GM21619 (cell line): Measurements from ENCODE around the gene DOCK6.

ENCODE experiments used
- ATAC-seq: cut with Tn5 transposase; IDR thresholded peaks from one replicate; pipeline ENCODE4 v1.9.1; 2021; ENCODE audit not compliant: unreplicated experiment

The DOCK6 gene

DNA sequence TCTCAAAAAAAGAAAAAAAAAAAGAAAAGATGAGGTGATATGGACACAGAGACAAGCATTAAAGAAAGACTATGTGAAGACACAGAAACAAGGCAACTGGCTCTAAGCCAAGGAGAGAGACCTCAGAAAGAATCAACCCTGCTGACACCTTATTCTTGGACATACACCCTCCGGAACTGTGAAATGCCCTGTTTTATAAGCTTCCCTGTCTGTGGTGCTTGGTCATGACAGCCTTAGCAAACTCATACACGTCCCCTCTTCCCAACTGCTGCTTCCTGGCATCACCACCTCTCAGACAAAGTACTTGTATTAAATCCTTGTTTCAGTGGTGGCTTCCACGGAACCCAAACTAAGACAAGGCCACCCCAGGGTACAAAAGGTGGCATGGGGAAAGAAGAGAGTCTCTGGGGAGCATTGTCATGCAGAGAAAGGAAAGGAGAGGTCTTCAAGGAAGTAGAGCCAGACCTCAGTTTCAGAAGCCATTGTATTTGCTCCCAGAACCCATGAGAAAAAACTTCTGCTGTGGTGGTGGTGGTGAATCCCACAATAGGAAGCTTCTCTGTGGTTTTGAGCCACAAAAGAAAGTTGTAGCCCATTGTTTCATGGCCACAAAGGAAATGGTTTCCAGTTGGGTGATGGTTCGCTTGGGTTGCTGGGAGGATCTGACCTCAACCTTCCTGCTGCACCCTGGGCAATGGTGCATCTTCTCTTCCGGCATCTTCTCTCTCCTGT, 17.3 kb upstream of the DOCK6 start:
- no peak for ATAC-seq

DNA sequence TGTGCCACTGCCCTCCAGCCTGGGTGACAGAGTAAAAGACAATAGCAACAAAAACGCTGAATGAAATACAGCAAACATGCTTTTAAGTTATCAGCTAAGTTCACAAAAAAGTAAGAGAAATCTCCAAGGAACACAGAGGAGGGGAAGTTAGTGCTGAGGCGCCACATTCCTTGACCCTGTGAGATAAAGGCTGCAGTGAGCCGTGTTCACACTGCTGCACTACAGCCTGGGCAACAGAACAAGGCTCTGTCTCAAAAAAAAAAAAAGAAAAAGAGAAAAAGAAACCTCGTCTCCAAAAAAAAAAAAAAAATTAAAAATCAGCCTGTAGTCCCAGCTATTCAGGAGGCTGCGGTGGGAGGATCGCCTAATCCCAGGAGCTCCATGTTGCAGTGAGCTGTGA, 16.3 kb upstream of the DOCK6 start:
- no peak for ATAC-seq

DNA sequence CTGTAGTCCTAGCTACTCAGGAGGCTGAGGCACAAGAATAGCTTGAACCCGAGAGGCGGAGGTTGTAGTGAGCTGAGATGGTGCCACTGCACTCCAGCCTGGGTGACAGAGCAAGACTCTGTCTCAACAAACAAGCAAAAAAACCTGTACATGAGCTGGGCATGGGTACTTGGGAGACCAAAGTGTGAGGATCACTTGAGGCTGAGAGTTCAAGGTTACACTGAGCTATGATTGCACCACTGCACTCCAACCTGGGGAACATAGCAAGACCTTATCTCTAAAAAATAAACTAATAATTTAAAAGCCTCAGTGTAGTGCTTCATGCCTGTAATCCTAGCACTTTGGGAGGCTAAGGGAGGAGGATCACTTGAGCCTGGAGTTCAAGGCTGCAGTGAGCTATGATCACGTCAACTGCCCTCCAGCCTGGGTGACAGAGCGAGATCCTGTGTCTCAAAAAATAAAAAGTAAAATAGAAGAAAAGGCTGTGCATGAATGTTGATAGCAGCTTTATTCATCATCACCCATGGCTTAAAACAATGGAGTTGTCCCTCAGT, 12.3 kb upstream of the DOCK6 start:
- ATAC-seq: no peak

DNA sequence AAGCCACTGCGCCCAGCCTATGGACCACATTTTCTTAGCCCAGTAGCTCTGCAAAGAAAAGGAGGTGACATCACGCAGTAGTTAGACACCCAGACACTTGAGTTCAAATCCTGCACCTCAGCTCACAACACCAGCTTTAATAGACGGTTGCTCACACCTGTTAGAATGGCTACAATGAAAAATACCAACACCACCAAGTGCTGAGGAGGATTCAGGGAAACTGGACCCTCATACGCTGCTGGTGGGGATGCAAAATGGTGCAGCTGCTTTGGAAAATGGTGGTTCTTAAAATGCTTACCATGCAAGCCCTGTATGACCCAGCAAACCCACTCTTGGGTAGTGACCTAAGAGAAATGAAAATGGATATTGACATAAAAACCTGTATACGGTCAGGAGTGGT, 11.7 kb upstream of the DOCK6 start:
- no peak for ATAC-seq

DNA sequence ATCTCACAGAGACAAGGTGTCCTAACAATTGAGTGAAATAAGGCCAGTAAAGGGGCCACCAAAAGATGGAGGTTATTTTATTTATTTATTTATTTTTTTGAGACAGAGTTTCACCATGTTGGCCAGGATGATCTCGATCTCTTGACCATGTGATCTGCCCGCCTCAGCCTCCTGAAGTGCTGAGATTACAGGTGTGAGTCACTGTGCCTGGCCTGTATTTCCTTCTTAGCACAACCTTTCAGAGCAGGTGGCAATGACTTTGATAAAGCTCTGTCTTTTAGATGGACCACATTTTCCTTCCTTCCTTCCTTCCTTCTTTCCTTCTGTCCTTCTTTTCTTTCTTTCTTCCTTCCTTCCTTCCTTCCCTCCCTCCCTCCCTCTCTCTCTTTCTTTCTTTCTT, 11.0 kb upstream of the DOCK6 start:
- ATAC-seq: no peak

DNA sequence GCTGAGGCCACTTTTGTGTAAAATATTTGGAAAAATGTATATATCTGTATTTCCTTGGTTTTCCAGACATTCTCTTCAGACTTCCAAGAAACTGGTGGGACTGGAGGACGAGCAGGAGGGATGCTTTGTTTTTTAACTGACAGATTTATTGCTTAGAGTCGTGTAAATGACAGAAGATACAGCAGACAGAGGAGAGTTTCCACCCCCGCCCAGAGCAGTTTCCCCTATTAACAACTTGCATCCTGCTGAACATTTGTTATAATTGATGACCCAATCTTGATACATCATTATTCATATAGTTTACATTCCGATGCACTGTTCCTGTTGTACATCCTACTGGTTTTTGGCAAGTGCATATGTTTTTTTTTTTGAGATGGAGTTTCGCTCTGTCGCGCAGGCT, 7.1 kb upstream of the DOCK6 start:
- ATAC-seq: no peak

DNA sequence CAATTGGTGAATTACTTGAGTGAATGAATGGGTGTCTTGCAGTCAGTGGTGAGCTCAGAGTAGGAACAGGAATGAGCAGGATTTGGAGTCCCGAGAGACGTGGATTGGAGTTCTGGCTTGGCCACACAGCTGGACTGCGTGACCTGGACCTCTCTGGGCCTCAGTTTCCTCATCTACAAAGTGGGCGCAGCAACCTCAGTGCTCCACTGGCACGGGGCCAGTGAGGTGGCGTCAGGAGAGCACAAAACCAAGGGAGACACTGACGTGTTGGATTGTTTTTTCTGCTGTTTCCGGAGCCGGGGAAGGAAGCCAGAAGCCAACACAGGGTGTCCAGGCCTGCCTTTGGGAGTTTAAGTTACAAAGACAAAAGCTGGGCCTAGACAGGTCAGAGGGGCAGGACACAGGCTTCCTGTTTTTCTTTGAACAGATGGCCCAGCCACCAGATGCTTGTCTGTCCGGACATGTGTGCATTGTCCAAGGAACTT, 6.5 kb upstream of the DOCK6 start:
- ATAC-seq: no peak

DNA sequence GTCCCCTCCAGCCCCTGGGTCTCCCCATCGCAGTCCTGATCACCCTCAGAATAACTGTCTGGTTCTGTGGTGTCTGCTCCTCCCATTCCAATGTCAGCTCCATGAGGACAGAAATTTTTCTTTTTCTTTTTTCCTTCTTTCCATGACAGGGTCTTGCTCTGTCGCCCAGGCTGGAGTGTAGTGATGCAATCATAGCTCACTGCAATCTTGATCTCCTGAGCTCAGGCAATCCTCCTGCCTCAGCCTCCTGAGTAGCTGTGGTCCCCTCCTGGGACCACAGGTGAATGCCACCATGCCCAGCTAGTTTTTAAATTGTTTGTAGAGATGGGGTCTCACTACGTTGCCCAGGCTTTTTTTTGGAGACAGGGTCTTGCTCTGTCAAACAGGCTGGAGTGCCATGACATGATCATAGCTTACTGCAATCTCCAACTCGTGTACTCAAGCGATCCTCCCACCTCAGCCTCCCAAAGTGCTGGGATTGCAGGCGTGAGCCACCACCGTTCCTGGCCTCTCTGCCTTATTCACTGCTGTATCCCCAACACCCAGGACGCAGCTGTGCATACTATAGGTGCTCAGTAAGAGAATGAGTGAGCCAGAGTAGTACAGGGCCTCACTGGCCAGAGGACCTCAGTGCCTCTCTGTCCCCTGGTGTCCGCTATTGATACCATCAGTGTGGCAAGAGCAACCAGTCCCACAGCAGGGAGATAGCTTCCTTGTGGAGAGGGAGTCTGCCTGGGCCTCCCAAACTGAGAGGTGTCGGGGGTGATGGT, 5.2 kb upstream of the DOCK6 start:
- no peak for ATAC-seq

DNA sequence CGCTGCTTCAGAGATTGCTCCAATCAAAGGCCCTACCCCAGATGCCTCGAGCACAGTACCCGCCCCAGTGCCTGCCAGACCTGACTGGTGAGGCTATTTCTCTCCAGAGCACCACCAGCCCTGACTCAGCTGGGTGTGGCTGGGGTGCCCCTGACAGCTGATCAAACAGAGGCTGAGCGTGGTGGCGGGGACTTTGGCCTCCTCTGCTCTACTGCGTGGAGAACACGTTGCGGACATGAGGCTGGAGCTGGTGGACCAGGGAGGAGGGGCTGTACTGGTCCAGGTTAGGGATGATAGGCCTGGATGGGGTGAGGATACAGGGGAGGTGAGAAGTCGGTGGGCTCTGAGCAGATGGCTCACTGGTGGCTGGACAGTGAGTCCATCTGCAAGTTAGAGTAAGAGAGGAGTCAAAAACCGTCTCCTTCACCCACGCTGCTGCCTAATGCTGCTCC, 3.5 kb upstream of the DOCK6 start:
- no peak for ATAC-seq

DNA sequence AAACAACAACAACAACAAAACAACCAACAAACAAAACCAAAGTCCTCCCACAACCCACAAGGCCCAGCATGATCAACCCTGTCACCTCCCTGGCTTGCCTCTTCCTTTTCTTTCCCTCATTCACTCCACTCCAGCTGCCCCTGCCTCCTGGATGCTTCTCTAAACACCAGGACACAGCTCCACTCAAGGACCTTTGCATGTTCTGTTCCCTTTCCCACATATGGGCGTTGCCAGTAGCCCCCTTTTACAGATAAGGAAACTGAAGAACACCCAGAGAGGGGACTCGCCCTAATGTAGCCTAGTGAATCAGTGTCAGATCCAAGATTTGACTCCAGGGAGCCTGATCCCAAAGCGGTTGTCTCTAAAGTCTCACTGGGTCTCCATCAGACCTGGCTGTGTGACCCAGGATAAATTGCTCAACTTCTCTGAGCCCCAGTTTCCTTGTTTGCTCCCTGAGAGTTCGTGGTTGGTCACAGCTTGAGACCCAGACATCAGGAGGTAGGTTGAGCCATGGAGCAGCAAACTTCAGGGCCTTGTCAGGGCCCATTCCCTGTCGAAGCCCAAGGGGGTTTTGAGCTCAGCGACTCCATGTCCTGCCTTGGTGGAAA, 3.0 kb upstream of the DOCK6 start:
- no peak for ATAC-seq

DNA sequence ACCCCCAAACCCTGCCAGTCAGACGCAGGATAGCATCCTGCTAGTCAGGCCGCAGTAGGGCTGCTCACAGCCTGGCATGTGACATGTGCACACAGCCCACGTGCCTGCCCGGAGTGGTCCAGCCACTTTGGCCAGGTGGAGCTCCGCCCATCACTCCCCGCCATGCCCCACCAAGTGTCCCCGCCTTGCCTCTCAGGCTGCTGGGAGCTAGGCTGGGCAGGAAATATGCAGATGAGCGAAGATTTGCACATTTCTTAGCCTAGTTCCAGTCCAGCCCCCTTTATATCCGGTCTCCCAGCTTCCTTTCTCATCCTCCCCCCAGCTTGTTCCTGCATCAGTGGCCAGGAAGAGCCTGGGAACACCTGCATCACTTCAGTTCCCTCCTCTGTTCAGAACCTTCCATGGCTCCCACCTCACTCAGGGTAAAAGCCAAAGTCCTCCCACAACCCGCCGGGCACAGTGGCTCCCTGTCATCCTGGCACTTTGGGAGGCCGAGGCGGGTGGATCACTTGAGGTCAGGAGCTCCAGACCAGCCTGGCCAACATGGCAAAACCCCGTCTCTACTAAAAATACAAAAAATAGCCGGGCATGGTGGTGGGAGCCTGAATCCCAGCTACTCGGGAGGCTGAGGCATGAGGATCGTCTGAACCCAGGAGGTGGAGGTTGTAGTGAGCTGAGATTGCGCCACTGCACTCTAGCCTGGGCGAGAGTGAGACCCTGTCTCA, 2.3 kb upstream of the DOCK6 start:
- ATAC-seq: no peak

DNA sequence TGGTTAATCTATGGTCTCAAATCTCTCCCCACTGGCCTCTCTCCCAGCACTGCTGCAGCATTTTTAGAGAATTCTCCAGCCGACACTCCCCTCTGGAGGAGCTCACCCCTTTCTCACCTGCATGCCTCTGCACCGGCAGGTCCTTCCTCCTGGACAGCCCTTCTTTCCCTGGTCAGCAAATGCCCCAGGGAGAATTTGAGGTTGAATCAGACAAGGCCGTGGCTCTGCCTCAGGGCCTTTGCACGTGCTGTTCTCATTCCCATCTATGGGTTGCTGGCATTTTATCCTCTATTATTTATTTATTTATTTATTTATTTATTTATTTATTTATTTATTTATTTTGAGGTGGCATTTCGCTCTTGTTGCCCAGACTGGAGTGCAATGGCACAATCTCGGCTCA, 1.4 kb upstream of the DOCK6 start:
- ATAC-seq: no peak

DNA sequence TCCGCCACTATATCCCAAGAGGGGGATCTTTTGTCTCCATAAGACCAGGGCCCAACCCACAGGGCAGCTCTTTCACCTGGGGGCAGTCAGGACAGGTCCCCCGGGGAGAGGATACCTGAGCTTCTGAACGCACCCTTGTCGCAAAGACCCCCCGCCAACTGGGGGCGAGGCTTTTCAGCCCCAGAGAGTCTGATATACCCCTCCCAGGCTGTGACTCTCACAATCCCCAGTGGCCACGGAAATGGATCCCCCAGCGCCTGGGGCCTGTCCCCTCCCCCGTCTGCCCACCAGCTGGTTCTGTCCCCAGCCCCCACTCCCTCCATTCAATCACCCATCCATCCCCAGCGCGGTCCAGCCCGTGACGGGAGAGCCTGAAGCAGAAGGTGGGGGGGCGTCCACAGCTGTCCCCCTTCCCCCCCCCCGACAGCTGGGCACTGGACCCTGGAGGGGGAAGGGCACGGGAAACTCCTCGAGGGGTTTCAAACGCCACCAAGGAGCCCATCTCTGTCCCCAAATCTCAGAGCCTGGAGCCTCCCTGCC, 823 bp downstream of the DOCK6 start:
- ATAC-seq: no peak

DNA sequence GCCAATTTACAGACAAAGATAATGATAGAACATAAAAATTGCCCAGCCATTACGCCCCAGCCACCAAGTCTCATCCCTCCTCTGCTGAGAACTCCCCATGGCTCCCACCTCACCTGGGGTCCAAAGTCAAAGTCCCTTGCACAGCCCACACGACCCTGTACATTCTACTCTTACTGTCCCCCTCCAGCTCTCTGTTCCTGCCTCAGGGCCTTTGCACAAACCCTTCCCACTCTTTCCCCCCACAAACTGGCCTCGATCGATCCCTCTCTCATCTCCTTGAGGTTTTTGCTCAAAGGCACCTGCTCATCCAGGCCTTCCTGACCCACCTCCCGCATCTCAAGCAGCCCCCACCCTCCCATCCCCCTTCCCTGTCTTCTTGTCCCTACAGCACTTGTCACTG, 1.3 kb downstream of the DOCK6 start:
- no peak for ATAC-seq

DNA sequence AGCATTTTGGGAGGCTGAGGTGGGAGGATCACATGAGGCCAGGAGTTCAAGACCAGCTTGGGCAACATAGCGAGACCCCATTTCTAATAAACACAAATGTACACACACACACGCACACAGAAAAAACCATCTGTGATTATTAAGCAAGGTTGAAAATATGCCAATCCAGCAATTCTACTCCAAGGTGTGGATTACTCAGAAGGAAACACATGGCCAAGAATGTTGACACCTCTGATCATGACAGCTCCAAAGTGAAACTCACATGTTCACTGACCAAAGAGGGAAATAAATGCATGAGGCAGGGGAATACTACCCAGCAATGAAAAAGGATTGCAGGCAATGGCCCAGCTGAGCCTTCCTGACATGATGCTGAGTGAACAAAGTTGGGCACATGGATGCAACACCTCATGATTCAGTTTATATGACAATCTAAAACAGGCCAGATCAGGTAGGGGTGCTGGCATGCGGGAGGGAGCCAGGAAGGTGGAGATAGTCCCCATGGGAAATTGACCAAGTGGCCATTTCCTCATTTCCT, 4.4 kb downstream of the DOCK6 start:
- ATAC-seq: no peak

DNA sequence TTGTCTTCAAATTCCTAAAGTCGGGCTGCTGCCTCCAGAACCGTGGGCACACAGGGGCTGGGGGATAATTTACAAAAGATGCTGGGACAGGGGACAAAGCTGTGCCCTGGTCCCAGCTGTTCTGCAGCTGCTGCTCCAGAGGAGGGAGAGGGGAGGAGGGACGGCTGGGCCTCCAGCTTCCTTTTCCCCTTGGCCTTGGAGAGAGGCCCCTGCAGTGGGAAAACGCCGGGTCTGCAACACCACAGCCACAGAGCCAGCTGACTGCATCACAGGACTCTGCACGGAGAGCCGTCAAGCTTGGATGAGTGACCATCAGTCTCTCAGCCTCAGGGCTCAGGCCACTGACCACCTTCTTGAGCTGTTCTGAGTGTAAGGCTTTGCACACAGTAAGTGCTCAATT, 6.1 kb downstream of the DOCK6 start:
- ATAC-seq: no peak

DNA sequence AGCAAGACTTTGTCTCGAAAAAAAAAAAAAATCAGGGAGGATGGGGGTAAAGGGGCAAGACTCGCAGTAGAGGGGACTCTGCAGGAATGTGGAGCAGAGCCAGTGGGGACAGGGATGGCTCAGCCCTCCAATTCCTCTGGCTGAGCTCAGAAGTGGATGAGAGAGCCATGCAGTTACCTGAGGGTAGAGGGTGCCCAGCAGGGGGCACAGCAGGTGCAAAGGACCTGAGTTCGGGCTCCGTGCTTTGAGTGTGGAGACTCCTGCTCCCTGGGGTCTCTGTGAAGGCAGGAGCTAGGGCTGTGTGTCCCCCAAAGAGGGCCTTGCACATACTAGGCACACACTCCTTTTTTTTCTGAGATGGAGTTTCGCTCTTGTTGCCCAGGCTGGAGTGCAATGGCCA, 7.7 kb downstream of the DOCK6 start:
- ATAC-seq: no peak

DNA sequence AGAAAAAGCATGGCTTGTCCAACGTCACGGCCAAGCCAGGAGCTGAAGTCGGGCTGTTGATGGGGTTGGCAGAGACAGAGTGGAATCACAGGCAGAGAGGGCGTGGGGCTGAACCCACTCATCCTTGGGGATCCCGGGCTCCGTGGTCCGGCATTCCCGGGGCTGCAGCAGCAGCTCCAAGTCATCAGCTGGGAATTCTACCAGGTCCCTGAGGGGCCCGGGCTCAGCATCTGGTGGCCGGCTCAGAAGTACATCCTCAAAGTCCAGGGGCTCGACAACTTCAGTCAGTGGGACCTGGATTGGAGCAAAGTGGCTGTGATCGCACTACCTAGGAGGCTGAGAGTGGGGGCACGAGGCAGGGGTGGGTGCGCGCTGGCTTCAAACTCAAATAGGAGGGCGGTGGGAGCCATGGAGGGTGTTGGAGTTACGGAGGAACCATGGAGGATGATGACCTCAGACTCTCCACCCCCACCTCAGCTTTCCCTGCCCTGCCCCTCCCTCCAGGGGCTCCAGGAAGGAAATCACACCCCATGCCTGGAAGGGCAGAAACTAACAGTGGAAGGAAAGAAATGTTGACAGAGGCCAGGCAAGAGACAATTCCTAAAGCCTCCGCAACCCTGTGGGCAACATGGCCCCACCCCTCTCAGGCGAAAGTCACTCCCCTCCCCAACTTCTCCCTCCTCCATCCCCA, 9.5 kb downstream of the DOCK6 start:
- ATAC-seq: no peak

DNA sequence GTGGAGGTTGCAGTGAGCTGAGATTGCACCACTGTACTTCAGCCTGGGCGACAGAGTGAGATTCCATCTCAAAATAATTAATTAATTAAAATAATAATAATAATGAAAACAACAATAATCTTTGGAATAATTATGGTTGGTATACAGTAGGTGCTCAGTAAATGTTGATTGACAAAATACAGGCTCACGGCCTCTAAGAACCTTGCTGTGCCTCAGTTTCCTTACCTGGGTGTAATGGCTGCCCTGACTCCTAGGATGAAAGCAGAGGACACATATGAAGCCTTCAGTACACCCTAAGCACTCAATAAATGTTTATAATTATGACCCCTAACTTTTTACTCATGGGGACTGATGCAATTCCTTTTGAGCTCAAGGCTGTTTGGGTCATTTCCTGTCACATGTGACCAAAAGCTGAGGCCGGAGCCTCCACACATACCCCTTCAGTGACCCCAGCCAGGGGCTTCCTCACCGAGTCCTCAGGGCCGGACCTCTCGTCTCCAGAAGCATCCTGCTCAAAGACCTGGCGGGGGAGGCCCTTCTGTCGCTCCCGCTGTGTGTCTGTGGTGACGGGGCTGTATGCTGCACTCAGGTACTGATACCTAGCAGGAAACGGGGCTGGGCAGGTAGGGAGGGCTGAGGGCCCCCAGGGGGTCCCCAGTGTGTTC, 10.5 kb downstream of the DOCK6 start:
- no peak for ATAC-seq
